Kidney (tissue), 14 donors: ENCODE measurements around the gene KIAA1614. TPM values are rescaled to one million over a fixed set of nuclear protein-coding genes. Genes with fewer than 3 reads are reported as not detected.

Experiments
- DNase-seq, 5 donors: peaks; one replicate each; pipeline ENCODE4 v3.0.0-alpha.2; 2013 to 2020
- FAIRE-seq: peaks from 2 replicates; lab custom pipeline; 2012; peaks lifted over from hg19 to GRCh38; lab: Jason Lieb, UNC
- H3K27ac ChIP-seq, 2 donors: one replicate each; pipeline ENCODE4 v1.7.0; 2013; ENCODE audit warnings: low read depth in 2 of 2, low read length in 2 of 2, inconsistent platforms in 1 of 2
- H3K27me3 ChIP-seq: one replicate; pipeline ENCODE4 v1.7.1; 2013; ENCODE audit warnings: low read length, inconsistent platforms; ENCODE audit not compliant: control insufficient read depth, insufficient read depth
- H3K36me3 ChIP-seq, 3 donors: one replicate each; pipeline versions ENCODE4 v1.7.0 to v1.7.1; 2013; ENCODE audit warnings: low read length in 3 of 3, control low read depth in 1 of 3, inconsistent platforms in 1 of 3; ENCODE audit not compliant: insufficient read depth in 3 of 3, control insufficient read depth in 2 of 3
- H3K4me1 ChIP-seq, 3 donors: one replicate each; pipeline versions ENCODE4 v1.7.0 to v1.7.1; 2013; ENCODE audit warnings: low read length in 3 of 3, inconsistent platforms in 1 of 3, low read depth in 1 of 3; ENCODE audit not compliant: control insufficient read depth in 2 of 3, insufficient read depth in 2 of 3
- H3K4me3 ChIP-seq, 3 donors: one replicate each; pipeline versions ENCODE4 v1.7.0 to v1.8.1; 2013; ENCODE audit warnings: low read length in 3 of 3, control low read depth in 1 of 3, inconsistent platforms in 1 of 3
- H3K9ac ChIP-seq, 3 donors: one replicate each; pipeline versions ENCODE4 v1.7.0 to v1.7.1; 2013; ENCODE audit warnings: low read length in 3 of 3, control low read depth in 1 of 3, inconsistent platforms in 1 of 3
- H3K9me3 ChIP-seq, 3 donors: one replicate each; pipeline versions ENCODE4 v1.7.0 to v1.7.1; 2013; ENCODE audit warnings: low read length in 3 of 3, control low read depth in 1 of 3, inconsistent platforms in 1 of 3; ENCODE audit not compliant: control insufficient read depth in 2 of 3, insufficient read depth in 1 of 3
- CTCF ChIP-seq: IDR thresholded peaks from 3 replicates; pipeline ENCODE4 v1.5.1; 2012; ENCODE audit warnings: mild to moderate bottlenecking, moderate library complexity, borderline replicate concordance; ENCODE audit not compliant: insufficient read depth; ENCODE audit errors: extremely low read depth
- intact Hi-C: fragments of 100-400 bp; cut with DNase I; formaldehyde crosslinking; loops from one replicate; pipeline ENCODE4 v1.11.1; 2022
- polyA plus RNA-seq: library from polyadenylated mRNA; stranded (reverse); fragments of 350-450 nt; fragmentation: Illumina TruSeq; extraction: RNeasy Lipid Tissue Mini Kit (QIAGEN cat#74804); gene quantifications from one replicate; pipeline ENCODE4 v1.2.3, GENCODE V29; 2014; ENCODE audit warnings: low read depth, low replicate concordance; ENCODE audit not compliant: insufficient read depth
- total RNA-seq: library from RNA; stranded (reverse); fragmentation: NEBNext Ultra II Directional; extraction: Animal tissue kit (Norgen Biotek cat#: 25700); gene quantifications from one replicate; pipeline ENCODE4 v1.2.1, GENCODE V29; 2021
- donor health status: control.
- donor health status: control.
- donor health status: control.
- donor health status: control.
- donor health status: control.
- donor health status: DM: yes; HTN: yes; CAD: no.
- donor health status: Normal renal cell carcinoma (clear cell type).

The KIAA1614 gene
- total and polyA plus RNA-seq, 2 donors from 2014 or later, result 5.4 to 12.3 TPM

- Histone ChIP-seq H3K4me3 (no peak overlapping the region), H3K4me1 (no peaks in the 10 kb centered on the region), H3K9me3 (no peaks in the 10 kb centered on the region), H3K36me3 (peaks cover 0 to 3% (median 2%) of the 10 kb centered on the region in 3 donors), H3K27ac (no peak overlapping the region), H3K27me3 (no peaks in the 10 kb centered on the region), H3K9ac (no peak overlapping the region)
- TF ChIP-seq CTCF, result no peak
- intact Hi-C loops, result no loop called here
- DNase-seq (peak in 1 of 5 donors; percentile 26), FAIRE-seq (no peak)
Measured at GRCh38 chr1:180946056-180946455, 33.4 kb downstream of the KIAA1614 start.

- intact Hi-C loops, result no loop called here
- H3K9me3 ChIP-seq, result no peaks in the 10 kb centered on the region
- H3K36me3 ChIP-seq, result peaks cover 0 to 3% (median 2%) of the 10 kb centered on the region in 3 donors
- no peak overlapping the region for H3K9ac ChIP-seq
- no peak for TF ChIP-seq CTCF
- H3K4me3 ChIP-seq, result no peak overlapping the region
- DNase-seq (peak in 1 of 5 donors; percentile 44), FAIRE-seq (no peak)
- H3K27ac ChIP-seq, result no peak overlapping the region
- no peaks in the 10 kb centered on the region for H3K27me3 ChIP-seq
- no peaks in the 10 kb centered on the region for H3K4me1 ChIP-seq
Measured at GRCh38 chr1:180946541-180947498, 34.1 kb downstream of the KIAA1614 start.

GRCh38 chr1:180947499-180947885, 34.8 kb downstream of the KIAA1614 start:
- peaks cover 0 to 2% (median under 1%) of the 10 kb centered on the region in 3 donors for H3K36me3 ChIP-seq
- no peak overlapping the region for H3K9ac ChIP-seq
- H3K4me1 ChIP-seq, result peaks cover 0 to 2% (median 0%) of the 10 kb centered on the region in 3 donors
- peak in 1 of 5 donors; percentile 29 for DNase-seq
- intact Hi-C loops, result no loop called here
- H3K4me3 ChIP-seq, result no peak overlapping the region
- no peak for FAIRE-seq
- no peak overlapping the region for H3K27ac ChIP-seq
- TF ChIP-seq CTCF, result no peak
- H3K9me3 ChIP-seq, result no peaks in the 10 kb centered on the region
- no peaks in the 10 kb centered on the region for H3K27me3 ChIP-seq
